Gastrocnemius medialis (tissue), 4 donors: ENCODE data around the gene CALHM2.

ENCODE experiments used
- CTCF ChIP-seq, 5 experiments: fragments of 450-650 bp in 3 of 5; fragments of 200-600 bp in 2 of 5; sonication (generic) in 2 of 5; IDR thresholded peaks in 4 of 5; conservative IDR thresholded peaks in 1 of 5; 1 replicate in 4 of 5; 2 replicates in 1 of 5; pipeline ENCODE4 v1.5.1; 2016 to 2019; ENCODE audit warnings: antibody characterized with exemption in 5 of 5, mild to moderate bottlenecking in 3 of 5, moderate library complexity in 3 of 5
- POLR2A ChIP-seq, 2 donors: fragments of 450-650 bp; IDR thresholded peaks; one replicate each; pipeline ENCODE4 v1.6.1; 2017; ENCODE audit warnings: antibody characterized with exemption in 2 of 2, mild to moderate bottlenecking in 2 of 2, moderate library complexity in 2 of 2

- TF ChIP-seq CTCF (IDR thresholded peaks at IDR 0.05 in 4 of 5, conservative IDR thresholded peaks at IDR 0.05 in 1 of 5) (no peak), POLR2A (IDR thresholded peaks at IDR 0.05) (peak in 1 of 2 donors; percentile 31)
Measured at GRCh38 chr10:103451831-103452505, at the start of gene CALHM2.
